Measurements from ENCODE around the gene KRT35. TPM values are rescaled to one million over a fixed set of nuclear protein-coding genes. Genes with fewer than 3 reads are reported as not detected.

The KRT35 gene
- total and polyA plus RNA-seq, 4 donors: not detected

DNA sequence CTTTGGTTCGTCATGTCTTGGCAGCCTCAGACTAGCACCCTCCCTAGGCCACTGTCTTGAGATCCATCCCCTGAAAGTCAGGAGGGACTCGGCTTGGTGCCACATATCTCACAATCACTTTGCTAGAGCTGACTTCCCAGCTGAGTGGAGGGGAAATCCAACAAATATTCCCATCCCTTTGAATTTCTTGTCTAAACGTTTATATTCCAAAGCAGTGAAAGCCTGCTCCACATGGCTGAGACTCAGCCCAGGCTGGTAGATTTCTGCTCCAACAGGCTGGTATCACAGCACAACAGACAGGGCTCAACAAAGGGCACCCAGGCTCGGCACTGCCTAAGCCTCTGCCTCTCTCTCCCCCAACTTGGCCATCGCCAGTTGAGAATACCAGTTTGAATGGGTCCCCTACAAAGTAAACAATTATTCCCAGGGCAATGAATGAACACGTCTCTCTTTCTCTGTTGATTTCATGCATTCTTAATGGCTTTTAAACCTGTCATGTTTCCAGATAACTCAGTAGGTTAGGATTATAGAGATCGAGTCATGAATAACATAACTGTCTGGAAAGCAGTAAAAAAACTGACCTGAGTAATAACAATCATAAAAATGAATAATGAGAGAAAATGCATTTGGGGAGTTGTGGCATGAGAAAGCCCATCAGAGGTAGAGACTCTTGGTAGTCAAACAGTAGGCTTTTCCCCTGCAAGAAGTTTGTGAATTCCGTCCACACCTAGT, 23.5 kb upstream of the KRT35 start:
- peaks cover 6% of the 10 kb centered on the region for H3K4me1 ChIP-seq (ENCODE audit: control insufficient read depth, insufficient read depth, low read length)
- H3K36me3 ChIP-seq (ENCODE audit: control insufficient read depth, insufficient read depth, low read length): no peaks in the 10 kb centered on the region
- peak in 1 of 6 donors; percentile 65 for DNase-seq (ENCODE audit: low read depth in 4 of 6, low spot score in 6 of 6)
- no peak overlapping the region for H3K27ac ChIP-seq (ENCODE audit: low read depth, low read length)
- no peaks in the 10 kb centered on the region for H3K27me3 ChIP-seq (ENCODE audit: control insufficient read depth, insufficient read depth, low read length)
- H3K9me3 ChIP-seq (ENCODE audit: control insufficient read depth, insufficient read depth, low read length): no peaks in the 10 kb centered on the region
- 52% methylated on average over 4 of the region's 8 CpGs for WGBS (ENCODE audit: insufficient coverage)
- no peak overlapping the region for H3K4me3 ChIP-seq (ENCODE audit: low read depth, low read length)

GRCh38 chr17:41503202-41503601, 22.3 kb upstream of the KRT35 start:
- Histone ChIP-seq H3K36me3 (ENCODE audit: control insufficient read depth, insufficient read depth, low read length) (no peaks in the 10 kb centered on the region), H3K27me3 (ENCODE audit: control insufficient read depth, insufficient read depth, low read length) (no peaks in the 10 kb centered on the region), H3K4me1 (ENCODE audit: control insufficient read depth, insufficient read depth, low read length) (peaks cover 6% of the 10 kb centered on the region), H3K9me3 (ENCODE audit: control insufficient read depth, insufficient read depth, low read length) (no peaks in the 10 kb centered on the region), H3K27ac (ENCODE audit: low read depth, low read length) (no peak overlapping the region), H3K4me3 (ENCODE audit: low read depth, low read length) (no peak overlapping the region)
- DNase-seq (ENCODE audit: low read depth in 4 of 6, low spot score in 6 of 6): no peak
- WGBS (ENCODE audit: insufficient coverage): 100% methylated on average over 2 of the region's 9 CpGs

DNA sequence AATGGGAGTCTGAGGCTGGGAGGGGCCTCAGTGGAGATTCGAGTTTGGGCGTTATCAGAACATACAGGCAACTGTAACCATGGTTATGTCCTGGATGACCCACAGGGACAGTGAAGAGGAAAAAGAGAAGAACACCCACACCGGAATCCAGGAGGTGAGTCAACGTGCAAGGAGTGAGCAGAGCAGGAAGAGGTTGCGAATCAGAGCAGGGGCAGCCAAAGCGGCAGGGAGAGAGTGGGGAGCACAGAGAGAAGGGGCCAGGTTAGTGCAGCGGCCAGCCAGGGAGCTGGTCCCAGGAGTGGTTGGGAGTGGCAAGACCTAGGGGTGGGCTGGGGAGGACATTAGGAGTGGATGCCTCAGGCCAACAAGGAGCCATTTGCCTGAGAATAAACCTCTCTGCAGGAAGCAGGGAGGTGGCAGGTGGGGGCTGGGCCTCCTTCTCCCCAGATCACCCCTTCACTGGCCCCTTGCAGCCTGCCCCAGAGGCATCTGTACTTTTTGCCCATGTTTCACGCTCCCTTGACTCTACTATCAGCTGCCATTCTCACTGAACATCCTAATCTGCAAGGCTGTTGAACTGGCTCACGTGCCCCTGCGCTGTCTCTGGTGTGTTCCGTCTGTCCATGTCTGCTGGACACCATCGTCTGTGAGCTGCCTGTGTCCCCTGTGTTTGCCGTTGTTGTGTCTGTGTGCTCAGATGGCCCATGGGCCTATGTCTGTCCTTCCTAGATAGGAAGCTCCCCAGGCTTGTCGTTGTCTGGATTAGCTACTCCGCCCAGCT, 19.4 kb upstream of the KRT35 start:
- Histone ChIP-seq H3K9me3 (ENCODE audit: control insufficient read depth, insufficient read depth, low read length) (no peaks in the 10 kb centered on the region), H3K4me3 (ENCODE audit: low read depth, low read length) (no peak overlapping the region), H3K27me3 (ENCODE audit: control insufficient read depth, insufficient read depth, low read length) (no peaks in the 10 kb centered on the region), H3K36me3 (ENCODE audit: control insufficient read depth, insufficient read depth, low read length) (no peaks in the 10 kb centered on the region), H3K4me1 (ENCODE audit: control insufficient read depth, insufficient read depth, low read length) (peaks cover 12% of the 10 kb centered on the region), H3K27ac (ENCODE audit: low read depth, low read length) (no peak overlapping the region)
- DNase-seq (ENCODE audit: low read depth in 4 of 6, low spot score in 6 of 6): no peak
- WGBS (ENCODE audit: insufficient coverage): 67% methylated on average over 14 of the region's 15 CpGs

GRCh38 chr17:41499714-41500113, 18.8 kb upstream of the KRT35 start:
- no peaks in the 10 kb centered on the region for H3K9me3 ChIP-seq (ENCODE audit: control insufficient read depth, insufficient read depth, low read length)
- no peak overlapping the region for H3K27ac ChIP-seq (ENCODE audit: low read depth, low read length)
- no peaks in the 10 kb centered on the region for H3K36me3 ChIP-seq (ENCODE audit: control insufficient read depth, insufficient read depth, low read length)
- H3K27me3 ChIP-seq (ENCODE audit: control insufficient read depth, insufficient read depth, low read length): no peaks in the 10 kb centered on the region
- no peak for DNase-seq (ENCODE audit: low read depth in 4 of 6, low spot score in 6 of 6)
- no peak overlapping the region for H3K4me3 ChIP-seq (ENCODE audit: low read depth, low read length)
- 89% methylated on average over 5 of the region's 5 CpGs for WGBS (ENCODE audit: insufficient coverage)
- H3K4me1 ChIP-seq (ENCODE audit: control insufficient read depth, insufficient read depth, low read length): peaks cover 12% of the 10 kb centered on the region

DNA sequence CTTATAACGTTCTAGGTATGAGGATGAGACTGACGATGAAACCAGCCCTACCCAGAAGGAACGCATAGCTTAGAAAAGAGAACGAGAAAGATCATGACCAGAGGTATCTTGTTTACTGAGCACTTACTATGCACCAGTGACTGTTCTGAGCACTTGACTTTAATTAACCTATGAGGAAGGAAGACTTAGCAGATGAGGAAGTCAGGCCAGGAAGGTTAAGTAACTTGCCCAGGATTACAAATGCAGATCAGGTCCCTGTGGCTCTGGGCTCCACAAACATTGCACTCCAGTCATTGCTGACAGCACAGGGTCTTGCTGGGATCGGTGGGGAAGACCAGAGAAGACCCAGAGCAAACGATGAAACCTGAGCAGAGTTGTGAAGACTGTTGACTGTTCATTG, 17.3 kb upstream of the KRT35 start:
- Histone ChIP-seq H3K27ac (ENCODE audit: low read depth, low read length) (no peak overlapping the region), H3K27me3 (ENCODE audit: control insufficient read depth, insufficient read depth, low read length) (no peaks in the 10 kb centered on the region), H3K36me3 (ENCODE audit: control insufficient read depth, insufficient read depth, low read length) (no peaks in the 10 kb centered on the region), H3K4me1 (ENCODE audit: control insufficient read depth, insufficient read depth, low read length) (peaks cover 7% of the 10 kb centered on the region), H3K4me3 (ENCODE audit: low read depth, low read length) (no peak overlapping the region), H3K9me3 (ENCODE audit: control insufficient read depth, insufficient read depth, low read length) (no peaks in the 10 kb centered on the region)
- WGBS (ENCODE audit: insufficient coverage): 81% methylated on average over 6 of the region's 6 CpGs
- DNase-seq (ENCODE audit: low read depth in 4 of 6, low spot score in 6 of 6): no peak

GRCh38 chr17:41496803-41497484, 16.0 kb upstream of the KRT35 start:
- Histone ChIP-seq H3K36me3 (ENCODE audit: control insufficient read depth, insufficient read depth, low read length) (no peaks in the 10 kb centered on the region), H3K27ac (ENCODE audit: low read depth, low read length) (no peak overlapping the region), H3K9me3 (ENCODE audit: control insufficient read depth, insufficient read depth, low read length) (no peaks in the 10 kb centered on the region), H3K27me3 (ENCODE audit: control insufficient read depth, insufficient read depth, low read length) (no peaks in the 10 kb centered on the region), H3K4me3 (ENCODE audit: low read depth, low read length) (no peak overlapping the region), H3K4me1 (ENCODE audit: control insufficient read depth, insufficient read depth, low read length) (peaks cover 14% of the 10 kb centered on the region)
- peak in 1 of 6 donors; percentile 30 for DNase-seq (ENCODE audit: low read depth in 4 of 6, low spot score in 6 of 6)
- WGBS (ENCODE audit: insufficient coverage): 83% methylated on average over 10 of the region's 12 CpGs

- DNase-seq (ENCODE audit: low read depth in 4 of 6, low spot score in 6 of 6): no peak
- no peaks in the 10 kb centered on the region for H3K36me3 ChIP-seq (ENCODE audit: control insufficient read depth, insufficient read depth, low read length)
- H3K27ac ChIP-seq (ENCODE audit: low read depth, low read length): no peak overlapping the region
- no peak overlapping the region for H3K4me3 ChIP-seq (ENCODE audit: low read depth, low read length)
- peaks cover 14% of the 10 kb centered on the region for H3K4me1 ChIP-seq (ENCODE audit: control insufficient read depth, insufficient read depth, low read length)
- 82% methylated on average over 2 of the region's 2 CpGs for WGBS (ENCODE audit: insufficient coverage)
- H3K9me3 ChIP-seq (ENCODE audit: control insufficient read depth, insufficient read depth, low read length): no peaks in the 10 kb centered on the region
- H3K27me3 ChIP-seq (ENCODE audit: control insufficient read depth, insufficient read depth, low read length): no peaks in the 10 kb centered on the region
Measured at GRCh38 chr17:41494524-41494923, 13.6 kb upstream of the KRT35 start.

DNA sequence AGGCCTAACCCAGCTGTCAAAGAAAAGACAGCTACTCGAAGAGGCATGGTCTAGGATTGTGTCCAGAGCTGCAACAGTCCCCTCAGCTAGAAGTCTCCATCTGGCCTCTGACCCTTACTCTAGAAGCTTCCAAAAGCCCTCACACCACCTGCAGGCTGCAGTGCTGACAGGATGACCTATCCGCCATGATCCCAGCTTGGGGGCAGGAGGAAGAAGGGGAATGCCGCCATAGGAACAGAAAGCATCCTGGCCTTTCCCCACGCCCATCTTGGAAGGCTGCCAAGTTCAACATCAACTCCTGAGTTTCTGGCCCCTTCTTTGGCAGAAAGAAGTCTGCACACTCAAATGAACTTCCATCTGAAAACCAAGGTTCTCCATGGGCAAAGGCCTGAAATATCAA, 11.8 kb upstream of the KRT35 start:
- Histone ChIP-seq H3K4me1 (ENCODE audit: control insufficient read depth, insufficient read depth, low read length) (peaks cover 14% of the 10 kb centered on the region), H3K27me3 (ENCODE audit: control insufficient read depth, insufficient read depth, low read length) (no peaks in the 10 kb centered on the region), H3K9me3 (ENCODE audit: control insufficient read depth, insufficient read depth, low read length) (no peaks in the 10 kb centered on the region), H3K36me3 (ENCODE audit: control insufficient read depth, insufficient read depth, low read length) (no peaks in the 10 kb centered on the region), H3K27ac (ENCODE audit: low read depth, low read length) (peak overlapping the region; percentile 71), H3K4me3 (ENCODE audit: low read depth, low read length) (no peak overlapping the region)
- 36% methylated on average over 3 of the region's 4 CpGs for WGBS (ENCODE audit: insufficient coverage)
- DNase-seq (ENCODE audit: low read depth in 4 of 6, low spot score in 6 of 6): peak in 2 of 6 donors; percentile 32 to 78

- Histone ChIP-seq H3K4me3 (ENCODE audit: low read depth, low read length) (no peak overlapping the region), H3K9me3 (ENCODE audit: control insufficient read depth, insufficient read depth, low read length) (no peaks in the 10 kb centered on the region), H3K36me3 (ENCODE audit: control insufficient read depth, insufficient read depth, low read length) (no peaks in the 10 kb centered on the region), H3K4me1 (ENCODE audit: control insufficient read depth, insufficient read depth, low read length) (peaks cover 14% of the 10 kb centered on the region), H3K27ac (ENCODE audit: low read depth, low read length) (peak overlapping the region; percentile 71), H3K27me3 (ENCODE audit: control insufficient read depth, insufficient read depth, low read length) (no peaks in the 10 kb centered on the region)
- peak in 1 of 6 donors; percentile 19 for DNase-seq (ENCODE audit: low read depth in 4 of 6, low spot score in 6 of 6)
- 60% methylated on average over 5 of the region's 6 CpGs for WGBS (ENCODE audit: insufficient coverage)
Measured at GRCh38 chr17:41492351-41492750, 11.4 kb upstream of the KRT35 start.

All from spinal cord (tissue), 10 donors.